Right lobe of liver (tissue), 6 donors: ENCODE data around the gene COMT. TPM values are rescaled to one million over a fixed set of nuclear protein-coding genes. Genes with fewer than 3 reads are reported as not detected.

ENCODE experiments used
- ATAC-seq, 4 donors: fragments of 200-7000 bp; cut with Tn5 transposase; one replicate each; pipeline ENCODE4 v1.9.1; 2020; ENCODE audit warnings: mild to moderate bottlenecking in 4 of 4, moderate library complexity in 4 of 4
- DNase-seq, 3 donors: peaks; one replicate each; pipeline ENCODE4 v3.0.0-alpha.2; 2020
- H3K27ac ChIP-seq, 3 donors: fragments of 200-600 bp; one replicate each; pipeline ENCODE4 v1.8.0; 2022
- H3K27me3 ChIP-seq, 2 donors: fragments of 200-600 bp; one replicate each; pipeline ENCODE4 v1.8.0; 2022
- H3K36me3 ChIP-seq, 4 donors: fragments of 200-600 bp; sonication (generic) in 1 of 4; one replicate each; pipeline versions ENCODE4 v1.5.1 to v1.8.0; 2017 to 2022; ENCODE audit warnings: control low read depth in 1 of 4
- H3K4me1 ChIP-seq, 4 donors: fragments of 200-600 bp; sonication (generic) in 1 of 4; one replicate each; pipeline versions ENCODE4 v1.5.1 to v1.8.0; 2017 to 2022; ENCODE audit warnings: control low read depth in 1 of 4
- H3K4me3 ChIP-seq, 3 donors: fragments of 200-600 bp; one replicate each; pipeline ENCODE4 v1.8.0; 2022
- H3K9me3 ChIP-seq, 4 donors: fragments of 200-600 bp; sonication (generic) in 1 of 4; one replicate each; pipeline versions ENCODE4 v1.5.1 to v1.8.0; 2017 to 2022; ENCODE audit warnings: control low read depth in 1 of 4
- POLR2A ChIP-seq: fragments of 450-650 bp; IDR thresholded peaks from one replicate; pipeline ENCODE4 v1.6.1; 2017; ENCODE audit warnings: antibody characterized with exemption, mild to moderate bottlenecking
- WGBS: methylation state at CpG from one replicate; pipeline ENCODE4 v1.1.6; 2018; ENCODE audit warnings: low coverage, low lambda C conversion rate; ENCODE audit not compliant: insufficient coverage; ENCODE audit errors: missing lambda C conversion rate; 5-methylcytosine and 5-hydroxymethylcytosine counted together
- intact Hi-C, 2 donors: fragments of 100-400 bp; cut with DNase I; formaldehyde crosslinking; loops; one replicate each; pipeline versions ENCODE4 v1.11.2 to v1.14.1; 2022
- total RNA-seq, 6 experiments: library from RNA; depleted of rRNA in 2 of 6; stranded (reverse); fragments of >200 nt in 2 of 6; fragmentation: NEBNext Ultra II Directional in 3 of 6; extraction: Animal tissue kit (Norgen Biotek cat#: 25700) in 3 of 6; gene quantifications; one replicate each; pipeline versions ENCODE4 v1.1.0 to v1.2.4, GENCODE V29; 2016 to 2023
- TF ChIP-seq, protein P1 (sequence below), 4 donors: fragments of 200-600 bp in 3 of 4; fragments of 450-650 bp in 1 of 4; IDR thresholded peaks; one replicate each; pipeline versions ENCODE4 v1.5.1 to v1.8.0; 2016 to 2022; ENCODE audit warnings: antibody characterized with exemption in 4 of 4, mild to moderate bottlenecking in 2 of 4
- donor health status: DM: no; HTN: yes; CAD: no.
- donor health status: DM: no; HTN: no; CAD: no.
- donor health status: DM: no; HTN: no; CAD: no.
- donor health status: DM: no; HTN: yes; CAD: no.
- donor health status: DM: no; HTN: yes; CAD: no.

The COMT gene
- total RNA-seq, 6 experiments from 2014 or later: 144 to 270 (median 200) TPM

DNA sequence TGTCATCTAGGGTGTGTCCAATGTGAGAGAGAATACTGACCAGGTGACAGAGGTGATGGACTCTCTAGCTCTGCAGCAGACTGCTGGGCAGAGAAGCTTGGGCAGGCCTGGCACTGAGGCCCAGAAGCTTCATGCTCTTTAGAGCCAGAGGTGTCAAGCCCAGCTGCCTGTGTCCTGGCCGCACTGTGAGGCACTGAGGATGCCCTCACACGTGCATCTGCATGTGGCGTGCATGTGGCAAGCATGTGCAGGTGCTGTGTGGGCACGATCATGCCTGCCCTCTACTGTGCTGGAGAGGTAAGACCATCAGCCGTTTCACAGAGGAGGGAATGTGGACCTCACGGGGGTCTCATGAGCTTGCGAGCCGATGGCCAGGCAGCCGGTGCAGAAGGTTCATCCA lies 15.9 kb downstream of the COMT start:
- peak in 2 of 3 donors; percentile 33 to 59 for DNase-seq
- no peaks in the 10 kb centered on the region for H3K27me3 ChIP-seq
- 30% methylated on average over 2 of the region's 9 CpGs for WGBS
- H3K4me1 ChIP-seq: peaks cover 5 to 43% (median 26%) of the 10 kb centered on the region in 4 donors
- H3K4me3 ChIP-seq: no peak overlapping the region
- H3K27ac ChIP-seq: no peak overlapping the region
- no peak for TF ChIP-seq POLR2A
- TF ChIP-seq, protein P1, sequence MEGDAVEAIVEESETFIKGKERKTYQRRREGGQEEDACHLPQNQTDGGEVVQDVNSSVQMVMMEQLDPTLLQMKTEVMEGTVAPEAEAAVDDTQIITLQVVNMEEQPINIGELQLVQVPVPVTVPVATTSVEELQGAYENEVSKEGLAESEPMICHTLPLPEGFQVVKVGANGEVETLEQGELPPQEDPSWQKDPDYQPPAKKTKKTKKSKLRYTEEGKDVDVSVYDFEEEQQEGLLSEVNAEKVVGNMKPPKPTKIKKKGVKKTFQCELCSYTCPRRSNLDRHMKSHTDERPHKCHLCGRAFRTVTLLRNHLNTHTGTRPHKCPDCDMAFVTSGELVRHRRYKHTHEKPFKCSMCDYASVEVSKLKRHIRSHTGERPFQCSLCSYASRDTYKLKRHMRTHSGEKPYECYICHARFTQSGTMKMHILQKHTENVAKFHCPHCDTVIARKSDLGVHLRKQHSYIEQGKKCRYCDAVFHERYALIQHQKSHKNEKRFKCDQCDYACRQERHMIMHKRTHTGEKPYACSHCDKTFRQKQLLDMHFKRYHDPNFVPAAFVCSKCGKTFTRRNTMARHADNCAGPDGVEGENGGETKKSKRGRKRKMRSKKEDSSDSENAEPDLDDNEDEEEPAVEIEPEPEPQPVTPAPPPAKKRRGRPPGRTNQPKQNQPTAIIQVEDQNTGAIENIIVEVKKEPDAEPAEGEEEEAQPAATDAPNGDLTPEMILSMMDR (IDR thresholded peaks at IDR 0.05): peak in 2 of 4 donors; percentile 24 to 25
- intact Hi-C loops: no loop called here
- ATAC-seq: no peak
- no peaks in the 10 kb centered on the region for H3K36me3 ChIP-seq
- no peaks in the 10 kb centered on the region for H3K9me3 ChIP-seq

DNA sequence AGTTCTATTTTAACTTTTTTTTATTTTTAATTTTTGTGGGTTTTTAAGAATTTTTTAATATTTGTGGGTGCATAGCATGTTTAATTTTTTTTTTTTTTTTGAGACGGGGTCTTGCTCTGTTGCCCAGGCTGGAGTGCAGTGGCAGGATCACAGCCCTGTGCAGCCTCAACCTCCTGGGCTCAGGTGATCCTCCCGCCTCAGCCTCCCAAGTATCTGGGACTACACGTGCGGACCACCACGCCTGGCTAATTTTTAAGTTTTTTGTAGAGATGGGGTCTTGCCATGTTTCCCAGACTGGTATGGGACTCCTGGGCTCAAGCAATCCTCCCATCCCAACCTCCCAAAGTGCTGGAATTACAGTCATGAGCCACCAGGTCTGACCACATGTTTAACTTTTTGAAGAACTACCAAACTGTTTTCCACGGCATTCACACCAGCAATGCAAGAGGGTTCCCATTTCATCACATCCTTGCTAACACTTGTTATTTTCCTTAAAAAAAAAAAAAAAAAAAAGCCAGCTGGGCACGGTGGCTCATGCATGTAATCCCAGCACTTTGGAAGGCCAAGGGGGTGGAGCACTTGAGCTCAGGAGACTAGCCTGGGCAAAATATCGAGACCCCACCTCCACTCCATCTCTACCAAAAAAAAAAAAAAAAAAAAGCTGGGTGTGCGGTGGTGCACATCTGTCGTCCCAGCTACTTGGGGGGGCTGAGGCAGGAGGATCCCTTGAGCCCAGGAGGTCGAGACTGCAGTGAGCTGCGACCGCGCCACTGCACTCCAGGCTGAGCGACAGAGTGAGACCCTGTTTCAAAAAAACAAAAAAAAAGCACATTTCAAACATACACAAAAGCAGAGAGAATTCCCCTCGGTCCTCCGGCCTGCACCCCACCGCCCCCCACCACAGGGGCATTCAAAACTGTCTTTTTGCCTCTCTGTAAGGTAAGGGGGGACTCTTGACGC lies 16.8 kb downstream of the COMT start:
- WGBS: 66% methylated on average over 12 of the region's 19 CpGs
- no peaks in the 10 kb centered on the region for H3K36me3 ChIP-seq
- peak overlapping the region; percentile 27 to 57 (median 55) for H3K4me3 ChIP-seq
- H3K27ac ChIP-seq: peak overlapping the region; percentile 67 to 97 (median 89)
- DNase-seq (peak in 2 of 3 donors; percentile 17 to 45), ATAC-seq (no peak)
- peaks cover 3 to 41% (median 23%) of the 10 kb centered on the region in 4 donors for H3K4me1 ChIP-seq
- intact Hi-C loops: no loop called here
- H3K9me3 ChIP-seq: no peaks in the 10 kb centered on the region
- TF ChIP-seq, protein P1 (IDR thresholded peaks at IDR 0.05): no peak
- no peak for TF ChIP-seq POLR2A
- no peaks in the 10 kb centered on the region for H3K27me3 ChIP-seq

DNA sequence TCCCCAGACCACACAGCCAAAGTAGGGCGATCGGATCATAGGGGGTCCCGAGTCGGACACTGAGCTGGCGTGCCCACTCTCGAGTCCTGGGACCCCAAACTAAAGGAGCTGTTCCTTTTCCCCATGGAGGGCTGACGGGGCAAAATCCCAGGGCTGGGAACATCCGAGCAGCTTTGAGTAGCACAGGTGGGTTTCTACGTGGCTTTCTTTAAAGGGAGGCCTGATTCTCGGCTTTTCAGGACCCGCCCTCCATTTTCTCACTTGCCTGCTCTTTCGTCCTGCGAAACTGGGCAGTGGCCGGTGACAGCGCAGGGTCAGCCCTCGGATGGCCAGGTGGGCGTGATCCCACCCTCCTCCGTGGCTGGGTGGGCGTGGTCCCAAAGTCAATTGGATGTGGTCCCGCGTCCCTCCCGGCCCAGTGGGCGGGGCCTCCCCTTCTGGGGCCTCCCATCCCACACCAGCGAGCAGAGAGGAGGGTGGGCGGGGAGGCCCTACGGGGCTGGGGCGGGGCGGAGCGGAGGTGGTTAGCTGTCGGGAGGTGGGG lies 17.5 kb downstream of the COMT start:
- Histone ChIP-seq H3K9me3 (no peaks in the 10 kb centered on the region), H3K4me1 (peaks cover 3 to 41% (median 22%) of the 10 kb centered on the region in 4 donors), H3K27me3 (no peaks in the 10 kb centered on the region), H3K36me3 (peaks cover 0 to 1% (median 0%) of the 10 kb centered on the region in 4 donors), H3K4me3 (peak overlapping the region; percentile 27 to 57 (median 55)), H3K27ac (peak overlapping the region; percentile 67 to 97 (median 89))
- 32% methylated on average over 20 of the region's 30 CpGs for WGBS
- ATAC-seq: peak; percentile 61 to 79 (median 71)
- TF ChIP-seq, protein P1 (IDR thresholded peaks at IDR 0.05): no peak
- TF ChIP-seq POLR2A: peak; percentile 61
- intact Hi-C loops: no loop called here
- peak; percentile 94 to 96 (median 96) for DNase-seq

DNA sequence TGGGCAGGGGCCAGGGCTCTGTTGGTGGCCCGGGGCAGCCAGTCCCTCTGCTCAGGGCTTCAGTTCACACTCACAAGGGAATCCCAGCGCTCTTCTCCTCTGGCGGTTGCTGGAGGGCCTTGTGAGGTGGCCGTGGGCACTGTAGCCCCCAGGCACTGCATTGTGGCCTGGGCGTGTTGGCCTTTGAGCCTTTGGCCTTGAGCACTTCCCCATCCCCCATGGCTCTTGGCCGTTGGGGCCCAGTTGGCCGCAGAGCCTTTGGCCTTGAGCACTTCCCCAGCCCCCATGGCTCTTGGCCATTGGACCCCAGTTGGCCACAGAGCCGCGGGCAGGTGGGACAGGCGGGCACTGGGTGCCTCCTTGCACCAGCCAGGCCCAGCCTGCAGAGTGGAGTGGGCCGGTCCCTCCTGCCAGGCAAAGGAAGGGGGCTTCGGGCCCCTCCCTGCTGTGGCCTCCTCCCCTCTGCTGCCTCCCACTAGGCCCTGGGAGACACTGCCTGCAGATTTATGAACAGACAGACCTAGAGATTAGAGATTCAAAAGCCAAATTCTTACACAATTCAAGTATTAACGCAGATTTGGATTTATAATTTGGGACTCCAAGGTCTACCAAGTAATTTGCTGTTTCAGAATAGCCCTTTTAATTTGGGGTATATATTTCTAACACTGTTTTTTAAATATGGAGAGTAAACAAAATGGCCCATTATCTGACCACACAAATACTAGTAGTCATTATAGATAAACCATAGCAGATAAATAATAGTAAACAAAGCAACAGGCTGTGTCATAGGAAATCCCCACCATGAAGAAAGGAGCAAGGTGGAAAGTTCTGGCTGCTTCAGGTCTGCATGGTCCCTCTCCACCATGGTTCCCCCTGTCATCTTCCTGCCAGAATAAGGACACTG lies 18.3 kb downstream of the COMT start:
- peaks cover 3 to 43% (median 24%) of the 10 kb centered on the region in 4 donors for H3K4me1 ChIP-seq
- peak overlapping the region; percentile 85 to 97 (median 89) for H3K27ac ChIP-seq
- peaks cover 0 to 6% (median 0%) of the 10 kb centered on the region in 4 donors for H3K36me3 ChIP-seq
- H3K27me3 ChIP-seq: no peaks in the 10 kb centered on the region
- WGBS: 7% methylated on average over 4 of the region's 13 CpGs
- H3K9me3 ChIP-seq: no peaks in the 10 kb centered on the region
- TF ChIP-seq POLR2A: peak; percentile 62
- TF ChIP-seq, protein P1 (IDR thresholded peaks at IDR 0.05): peak in 1 of 4 donors; percentile 3
- ATAC-seq (peak in 3 of 4 donors; percentile 1 to 38 (median 10)), DNase-seq (peak in 1 of 3 donors; percentile 39)
- intact Hi-C loops: loop anchor here in 1 of 2 donors (10.0 kb wide), 1 partner anchor 135 kb away; no protein-coding TSS in a partner anchor
- H3K4me3 ChIP-seq: peak overlapping the region in 2 of 3 donors; percentile 4 to 55
